Left hindlimb (tissue), 1 donor: ENCODE results near the gene DLG1.
"Not testable (repeated sequence)": the region's sequence is repeated elsewhere in the genome, so short reads cannot be mapped to it uniquely, and the experiment has no call there.

Source experiments
- DNase-seq: peaks from one replicate; pipeline ENCODE4 v3.0.0-alpha.2; 2018

Gene DLG1

DNA sequence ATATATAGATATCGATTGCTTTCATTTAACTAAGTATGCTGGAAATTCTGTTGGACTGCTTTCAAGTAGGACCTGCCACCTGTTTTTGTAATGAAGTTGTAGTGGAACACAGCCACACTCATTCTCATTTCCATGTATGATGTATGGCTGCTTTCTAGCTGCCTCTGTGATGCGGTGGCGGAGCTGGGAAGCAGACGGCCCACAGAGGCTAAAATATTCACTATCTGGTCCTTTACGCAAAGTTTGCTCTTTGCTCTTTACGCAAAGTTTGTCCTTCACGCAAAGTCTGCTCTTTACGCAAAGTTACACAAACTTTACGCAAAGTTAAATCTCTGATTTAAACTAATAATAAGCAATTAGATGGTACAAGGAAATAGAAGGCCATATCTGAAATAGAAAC lies 91.5 kb downstream of the DLG1 start:
- DNase-seq = no peak

DNA sequence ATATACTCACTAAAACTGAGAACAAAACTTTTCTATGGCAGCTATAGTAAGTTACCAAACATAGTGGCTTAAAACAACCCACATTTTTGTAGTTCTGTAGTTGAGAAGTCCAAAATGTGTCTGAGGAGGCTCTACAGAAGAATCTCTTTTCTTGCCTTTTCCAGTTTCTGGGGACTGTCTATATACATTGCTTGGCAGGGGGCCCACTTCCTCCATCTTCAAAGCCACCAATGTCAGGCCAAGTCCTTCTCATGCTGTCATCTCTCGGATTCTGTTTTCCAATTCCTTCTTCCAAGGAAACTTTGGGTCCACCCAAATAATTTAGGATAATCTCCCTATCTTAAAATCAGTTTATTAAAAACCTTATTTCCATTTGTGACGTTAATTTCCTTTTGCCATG lies 92.7 kb downstream of the DLG1 start:
- DNase-seq = no peak

DNA sequence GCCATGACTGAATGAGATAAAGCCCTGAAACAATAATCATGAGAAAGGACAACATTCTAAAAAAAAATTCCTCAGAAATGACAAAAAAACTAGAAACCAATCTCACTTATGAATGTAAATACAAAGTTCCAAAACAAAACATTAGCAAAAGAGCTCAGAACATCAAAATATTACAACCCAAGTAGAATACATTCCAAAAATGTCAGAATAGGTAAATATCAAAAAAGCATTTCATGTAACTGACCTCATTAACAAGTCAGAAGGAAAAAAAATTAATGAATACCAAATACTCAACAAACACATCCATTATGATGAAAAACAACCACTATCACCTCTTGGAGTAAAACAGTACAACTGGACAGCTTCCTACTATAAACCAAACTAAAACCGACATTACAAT lies 93.1 kb downstream of the DLG1 start:
- no peak for DNase-seq

DNA sequence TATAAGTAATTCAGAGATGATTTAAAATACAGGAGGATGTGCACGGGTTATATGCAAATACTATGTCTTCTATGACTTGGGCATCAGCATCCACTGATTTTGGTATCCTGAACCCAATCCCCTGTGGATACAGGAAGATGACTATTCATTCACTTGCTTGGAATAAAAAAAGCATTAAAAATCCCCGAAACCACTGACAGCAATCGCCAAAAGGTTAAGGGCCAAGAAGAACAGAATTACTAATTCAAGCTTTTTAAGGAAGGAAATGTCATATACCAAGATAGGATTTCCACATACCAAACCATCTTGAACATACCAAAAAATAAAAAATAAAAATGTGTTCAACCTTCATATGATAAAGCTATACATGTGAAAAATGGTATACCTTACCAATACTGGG lies 93.7 kb downstream of the DLG1 start:
- DNase-seq = no peak

DNA sequence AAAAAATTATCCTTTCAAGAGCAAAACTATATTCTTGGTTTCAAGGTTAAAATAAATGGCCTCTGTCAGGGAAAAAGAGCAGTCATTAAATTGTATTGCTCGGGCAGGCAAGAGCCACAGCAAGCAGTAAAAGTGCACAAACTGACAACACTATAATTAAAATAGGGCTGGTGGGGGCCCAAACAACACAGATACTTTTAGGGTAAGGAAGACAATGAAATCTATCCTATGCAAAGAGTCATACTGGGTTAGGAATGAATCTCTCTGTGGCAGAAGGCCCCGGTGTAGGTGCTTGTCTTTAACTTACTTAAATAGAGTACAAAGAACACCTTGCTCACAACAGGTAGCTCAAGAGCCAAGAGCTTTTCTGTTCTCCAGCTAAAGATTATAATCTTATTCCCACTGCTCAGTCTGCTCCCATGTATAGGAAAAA lies 94.7 kb downstream of the DLG1 start:
- DNase-seq = no peak

DNA sequence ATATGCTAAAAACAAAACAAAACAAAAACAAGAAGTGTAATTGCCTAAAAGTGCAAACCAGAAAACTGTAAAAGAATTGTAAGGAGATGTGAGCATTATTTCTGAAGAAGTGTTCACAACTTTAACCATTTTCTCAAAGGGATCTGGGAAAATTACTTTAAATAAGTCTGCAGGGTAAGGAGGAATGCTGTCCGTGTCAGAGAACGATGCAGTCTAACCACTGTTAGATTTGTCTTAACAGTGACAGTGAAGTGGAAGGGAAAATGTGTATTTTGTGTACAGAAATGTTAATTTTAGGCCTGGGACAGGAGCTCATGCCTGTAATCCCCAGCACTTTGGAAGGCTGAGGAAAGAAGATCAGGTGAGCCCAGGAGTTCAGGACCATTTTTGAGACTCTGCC lies 95.7 kb downstream of the DLG1 start:
- DNase-seq = no peak

DNA sequence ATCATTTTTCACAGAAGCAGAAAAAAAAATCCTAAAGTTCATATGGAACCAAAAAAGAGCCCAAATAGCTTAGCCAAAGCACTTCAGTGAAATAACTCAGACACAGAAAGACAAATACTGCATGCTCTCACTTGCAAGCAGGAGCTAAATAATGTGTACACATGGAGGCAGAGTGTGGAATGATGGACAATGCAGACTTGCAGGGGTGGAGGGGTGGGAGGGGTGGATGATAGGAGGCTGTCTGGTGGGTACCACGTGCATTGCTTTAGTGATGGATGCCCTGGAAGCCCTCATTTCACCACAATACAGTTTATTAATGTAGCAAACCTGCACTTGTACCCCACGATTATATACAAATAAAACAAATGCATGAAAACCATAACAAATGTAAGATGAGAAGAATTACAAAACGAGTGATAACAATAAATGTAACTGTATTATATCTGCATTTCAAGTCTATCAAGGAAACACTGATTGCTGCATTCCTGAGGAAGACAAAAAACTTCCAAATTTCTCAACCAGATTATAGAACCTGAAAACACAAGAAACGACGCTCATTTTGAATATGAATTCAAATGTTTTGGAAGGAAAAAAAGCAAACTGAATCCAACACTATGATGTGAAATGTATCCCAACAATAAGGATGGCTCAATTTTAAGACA lies 96.5 kb downstream of the DLG1 start:
- DNase-seq = no peak

DNA sequence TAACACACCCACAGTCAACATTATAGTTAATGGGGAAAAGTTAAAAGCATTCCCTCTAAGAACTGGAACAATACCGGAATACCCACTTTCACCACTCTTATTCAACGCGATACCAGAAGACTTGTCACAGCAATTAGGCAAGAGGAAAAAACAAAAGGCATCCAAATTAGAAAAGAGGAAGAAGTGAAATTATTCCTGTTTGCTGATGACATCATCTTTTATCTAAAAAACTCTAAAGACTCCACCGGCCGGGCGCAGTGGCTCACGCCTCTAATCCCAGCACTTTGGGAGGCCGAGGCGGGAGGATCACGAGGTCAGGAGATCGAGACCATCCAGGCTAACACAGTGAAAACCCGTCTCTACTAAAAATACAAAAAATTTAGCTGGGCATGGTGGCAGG lies 97.6 kb downstream of the DLG1 start:
- not testable (repeated sequence) for DNase-seq

DNA sequence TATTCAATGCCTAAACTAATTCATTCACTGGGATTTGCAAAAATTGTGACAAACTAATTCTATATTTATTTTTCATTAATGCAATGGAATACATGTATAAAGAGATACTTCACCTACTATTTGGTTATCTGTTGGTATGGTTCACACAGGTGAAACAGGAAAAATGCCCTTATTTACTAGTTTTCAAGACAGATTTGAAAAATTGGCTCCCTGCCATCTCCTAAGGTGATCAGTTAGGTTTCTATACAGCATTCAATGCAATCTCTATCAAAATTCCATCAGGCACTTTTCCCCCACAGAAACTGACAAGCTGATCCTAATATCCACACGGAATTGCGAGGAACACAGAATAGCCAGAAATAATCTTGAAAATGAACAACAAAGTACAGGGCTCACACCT lies 101.1 kb downstream of the DLG1 start:
- DNase-seq = no peak

DNA sequence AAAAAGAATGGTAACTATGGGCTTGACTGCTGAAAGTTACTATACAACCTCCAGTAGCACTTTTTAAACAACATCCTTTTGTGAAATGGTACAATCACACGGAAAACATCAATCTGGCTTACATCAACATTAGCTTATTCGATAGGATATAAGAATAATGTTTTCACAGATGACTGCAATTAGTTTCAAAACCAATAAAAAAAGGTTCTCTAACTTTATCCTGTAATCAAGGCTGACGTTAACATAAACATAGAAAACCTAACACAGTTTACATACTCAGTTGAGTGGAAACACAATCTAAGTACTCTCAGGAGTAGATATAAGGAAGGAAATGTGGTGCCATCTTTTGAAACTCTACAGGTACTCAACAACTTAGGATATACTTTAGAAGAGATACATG lies 102.2 kb downstream of the DLG1 start:
- DNase-seq = no peak

DNA sequence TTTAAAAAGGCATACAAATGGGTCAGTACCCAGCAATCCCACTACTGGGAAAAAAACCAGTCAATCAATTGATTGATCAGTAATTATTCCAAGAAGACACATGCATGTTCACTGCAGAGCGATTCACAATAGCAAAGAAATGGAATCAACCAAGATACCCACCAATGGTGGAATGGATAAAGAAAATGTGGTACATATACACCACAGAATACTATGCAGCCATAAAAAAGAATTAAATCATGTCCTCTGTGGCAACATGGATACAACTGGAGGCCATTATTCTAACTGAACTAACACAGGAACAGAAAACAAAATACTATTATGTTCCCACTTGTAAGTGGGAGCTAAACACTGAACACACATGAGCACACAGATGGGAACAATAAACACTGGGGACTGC lies 103.1 kb downstream of the DLG1 start:
- DNase-seq = no peak

DNA sequence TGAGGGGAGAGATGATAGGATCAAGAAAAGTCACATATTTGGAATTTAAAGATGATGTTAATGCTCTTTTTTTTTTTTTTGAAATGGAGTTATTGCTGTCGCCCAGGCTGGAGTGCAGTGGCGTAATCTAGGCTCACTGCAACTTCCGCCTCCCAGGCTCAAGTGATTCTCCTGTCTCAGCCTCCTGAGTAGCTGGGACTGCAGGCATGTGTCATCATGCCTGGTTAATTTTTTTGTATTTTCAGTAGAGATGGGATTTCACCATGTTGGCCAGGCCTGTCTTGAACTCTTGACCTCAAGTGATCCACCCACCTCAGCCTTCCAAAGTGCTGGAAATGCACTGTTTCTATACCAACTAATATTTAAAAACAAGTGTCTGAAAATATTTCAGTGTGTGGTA lies 104.7 kb downstream of the DLG1 start:
- not testable (repeated sequence) for DNase-seq

DNA sequence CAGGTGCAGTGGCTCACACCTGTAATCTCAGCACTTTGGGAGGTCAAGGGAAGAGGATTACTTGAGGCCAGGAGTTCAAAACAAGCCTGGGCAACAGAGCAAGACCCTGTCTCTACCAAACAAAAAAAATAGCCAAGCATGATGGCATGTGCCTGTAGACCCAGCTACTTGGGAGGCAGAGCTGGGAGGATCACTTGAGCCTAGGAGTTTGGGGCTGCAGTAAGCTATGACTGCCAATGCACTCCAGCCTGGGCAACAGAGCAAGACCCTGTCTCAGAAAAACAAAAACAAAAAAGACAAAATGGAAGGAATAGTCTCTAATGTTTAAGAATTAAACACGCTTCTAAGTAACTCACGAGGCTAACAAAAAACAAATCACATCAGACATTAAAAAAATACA lies 106.5 kb downstream of the DLG1 start:
- DNase-seq = no peak

DNA sequence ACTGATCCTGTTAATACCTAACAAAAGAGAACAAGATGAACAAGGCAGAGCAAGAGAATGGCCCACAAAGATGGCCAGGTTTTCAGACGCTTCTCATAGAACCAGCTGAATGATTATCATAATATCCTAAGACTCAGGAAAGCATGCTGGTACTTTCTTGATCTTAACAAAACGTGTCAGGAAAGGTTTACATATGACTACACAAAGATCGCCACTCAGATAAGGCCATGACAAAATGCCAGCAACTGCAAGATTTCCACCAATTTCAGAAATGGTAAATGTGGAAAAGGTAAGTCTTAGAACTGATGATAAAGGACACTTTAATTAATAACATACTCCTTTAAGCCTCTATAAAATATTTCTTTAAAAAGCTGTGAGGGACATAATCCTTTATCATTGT lies 108.8 kb downstream of the DLG1 start:
- no peak for DNase-seq

DNA sequence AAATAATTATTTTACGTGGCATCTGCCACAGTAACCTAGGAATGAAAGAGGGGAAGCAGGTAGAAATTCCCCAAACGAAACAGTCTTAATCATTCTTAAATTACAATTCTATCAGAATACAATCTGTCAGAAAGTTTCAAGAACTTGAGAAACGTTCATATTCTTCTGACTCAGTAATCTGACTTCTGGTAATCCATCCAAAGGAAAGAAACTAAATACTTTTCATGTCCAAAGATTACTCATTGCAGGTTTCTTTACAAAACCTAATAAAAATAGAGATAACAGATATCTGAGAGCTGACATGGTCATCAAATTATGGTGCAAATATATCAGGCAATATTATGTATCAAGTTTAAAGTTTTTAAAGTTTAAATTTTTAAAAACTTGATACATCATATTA lies 109.4 kb downstream of the DLG1 start:
- DNase-seq = no peak

DNA sequence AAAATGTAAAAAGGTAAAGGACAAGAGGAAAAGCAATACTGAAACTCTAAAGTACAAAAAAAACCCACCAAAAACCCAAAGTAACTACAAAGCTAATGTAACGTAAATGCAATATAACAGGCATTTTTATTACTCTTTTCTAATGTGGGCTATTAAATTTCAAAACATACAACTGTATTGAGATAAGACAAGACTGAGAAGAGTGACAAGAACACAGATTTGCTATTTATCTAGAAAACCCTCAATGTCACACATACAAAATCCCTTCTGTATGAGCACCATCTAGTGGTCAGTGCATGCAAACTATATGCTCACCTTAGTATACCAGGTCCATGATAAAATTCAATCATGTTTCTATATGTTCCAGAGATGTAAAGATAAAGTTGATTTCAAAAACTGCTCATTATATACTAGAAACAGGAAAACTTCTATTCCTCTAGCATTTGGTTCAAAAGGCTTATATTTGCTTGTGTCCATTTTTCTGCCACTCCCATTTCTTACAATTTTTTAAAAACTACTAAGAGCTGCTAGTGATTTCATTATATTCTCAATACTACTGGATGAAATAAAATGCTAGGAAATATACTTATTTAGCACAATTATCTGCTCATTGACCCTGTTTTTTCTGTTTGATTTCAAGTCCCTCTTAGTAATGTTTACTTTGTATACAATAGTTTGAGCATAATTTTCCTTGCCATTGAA lies 111.4 kb downstream of the DLG1 start:
- DNase-seq = no peak

DNA sequence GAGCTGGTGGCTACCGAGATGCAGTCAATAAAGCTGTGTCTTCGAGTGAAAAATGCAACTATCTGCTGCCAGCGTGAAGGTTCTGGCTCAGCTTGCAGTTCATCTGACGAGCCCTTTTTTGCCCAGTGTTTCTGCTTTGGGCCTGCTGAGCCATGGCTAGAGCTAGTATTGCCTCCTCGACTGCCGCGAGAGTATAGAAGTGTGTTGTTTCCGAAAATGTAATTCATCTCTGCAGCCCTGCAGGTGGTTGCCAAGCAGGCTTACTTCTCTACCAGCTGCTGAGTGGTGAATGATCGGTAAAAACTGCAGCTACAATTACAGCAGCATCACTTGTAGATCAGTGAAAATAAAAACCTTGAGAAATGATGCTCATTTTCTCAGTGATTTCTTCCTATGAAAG lies 114.8 kb downstream of the DLG1 start:
- no peak for DNase-seq

DNA sequence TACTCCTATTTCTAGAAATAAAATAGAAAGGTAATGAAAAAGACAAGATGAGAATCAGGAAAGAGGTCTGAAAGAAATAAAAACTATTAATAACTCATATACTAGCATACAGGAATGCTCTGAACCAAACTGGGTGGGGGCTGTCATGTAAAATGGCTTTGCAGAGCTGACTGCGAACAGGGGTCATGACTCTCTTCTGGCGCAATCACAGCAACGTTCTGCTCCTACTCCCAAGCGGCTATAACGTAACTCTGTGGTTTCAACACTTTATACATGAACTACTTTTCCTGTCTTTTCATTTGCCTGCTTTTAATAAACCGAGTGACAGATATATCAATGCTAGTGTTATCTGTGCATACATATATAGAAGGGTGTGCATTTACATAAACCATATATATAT lies 116.7 kb downstream of the DLG1 start:
- DNase-seq = no peak

DNA sequence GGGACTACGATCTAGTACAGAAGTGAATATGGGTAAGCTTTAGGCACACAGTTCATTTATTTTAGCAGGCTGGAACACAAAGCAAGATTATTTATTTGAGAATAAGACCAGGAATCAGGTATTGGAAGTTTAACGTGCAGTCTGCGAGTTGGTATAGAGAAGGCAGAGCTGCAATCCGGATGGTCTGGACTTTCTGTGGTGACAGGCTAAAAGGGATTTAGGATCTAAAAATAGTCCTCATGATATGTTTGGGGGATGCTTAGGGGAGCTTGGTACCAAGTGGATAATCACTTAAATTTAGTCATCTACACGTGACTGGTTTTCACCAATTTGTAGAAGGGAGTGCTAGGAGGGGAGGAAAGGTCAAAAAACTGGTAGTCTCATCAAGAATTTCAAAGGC lies 119.4 kb downstream of the DLG1 start:
- no peak for DNase-seq

DNA sequence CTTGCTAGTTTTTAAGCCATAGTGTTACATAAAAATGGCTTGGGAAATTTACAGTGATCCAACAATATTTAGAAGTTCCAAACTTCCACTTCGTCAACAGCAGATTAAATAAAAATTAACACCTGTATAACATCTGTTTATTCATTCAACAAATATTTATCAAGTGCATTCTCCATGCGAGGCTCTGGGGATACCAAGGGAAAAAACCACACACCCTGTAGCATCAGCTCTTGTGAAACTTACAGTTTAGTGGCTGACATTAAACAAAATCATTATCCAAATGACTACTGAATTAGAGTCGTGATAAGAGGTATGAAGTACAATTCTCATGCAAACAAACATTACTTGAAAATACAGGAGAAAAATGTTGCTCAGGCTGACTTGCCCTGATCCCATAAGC lies 122.9 kb downstream of the DLG1 start:
- no peak for DNase-seq

DNA sequence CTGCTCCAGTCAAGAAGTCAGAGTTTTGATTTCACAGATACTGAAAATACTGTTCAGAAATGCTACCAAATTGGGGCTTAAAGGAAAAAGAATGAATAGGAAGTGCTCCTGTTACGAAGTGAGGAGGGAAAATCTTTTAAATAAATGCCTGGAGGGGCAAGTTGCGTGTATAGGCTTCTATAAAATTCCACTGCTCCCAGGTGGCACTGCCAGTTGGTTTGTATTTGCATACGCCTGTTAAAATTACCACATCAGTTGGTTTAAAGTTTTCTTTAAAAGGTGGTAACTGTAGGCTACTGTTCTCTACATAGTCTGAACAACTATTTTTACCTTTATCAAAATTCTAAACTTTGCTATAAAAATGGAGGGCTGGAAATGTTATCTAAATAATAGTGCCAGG lies 123.5 kb downstream of the DLG1 start:
- no peak for DNase-seq

DNA sequence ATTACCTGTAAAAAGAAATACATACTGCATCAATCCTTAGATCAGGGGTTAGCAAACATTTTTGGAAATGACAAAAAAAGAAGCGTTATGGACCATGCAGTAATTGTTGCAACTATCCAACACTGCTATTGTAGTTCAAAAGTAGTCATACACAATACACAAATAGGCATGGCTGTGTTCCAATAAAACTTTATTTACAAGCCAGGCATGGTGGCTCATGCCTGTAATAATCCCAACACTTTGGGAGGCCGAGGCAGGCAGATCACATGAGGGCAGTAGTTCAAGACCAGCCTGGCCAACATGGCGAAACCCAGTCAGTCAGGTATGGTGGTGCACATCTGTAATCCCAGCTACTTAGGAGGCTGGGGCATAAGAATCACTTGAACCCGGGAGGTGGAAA lies 124.8 kb downstream of the DLG1 start:
- no peak for DNase-seq

DNA sequence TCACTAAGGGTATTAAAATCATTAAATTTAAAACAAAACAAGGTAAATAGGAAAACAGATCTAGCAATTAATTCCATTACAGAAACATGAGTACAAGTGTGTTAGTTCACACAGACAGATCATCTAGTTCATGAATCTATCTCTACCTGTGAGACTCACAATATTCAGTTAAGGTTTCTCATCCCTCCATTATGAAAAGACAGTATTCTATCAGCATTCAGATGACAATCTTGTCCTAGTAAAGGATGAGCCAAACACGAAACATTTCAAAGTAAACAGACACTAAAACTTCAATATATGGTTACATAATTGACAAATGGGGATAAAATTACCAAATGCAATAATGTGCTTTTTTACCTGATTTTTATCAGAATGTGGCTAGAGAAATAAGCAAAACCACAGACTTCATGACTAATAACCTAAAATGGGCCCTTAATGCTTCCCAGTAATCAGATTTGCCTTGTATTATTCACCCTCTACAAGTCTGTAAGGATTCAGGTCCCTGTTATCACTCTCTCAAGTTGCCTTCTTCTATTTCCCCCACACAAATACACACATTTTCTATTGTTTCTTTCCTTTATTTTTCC lies 126.8 kb downstream of the DLG1 start:
- DNase-seq = no peak

DNA sequence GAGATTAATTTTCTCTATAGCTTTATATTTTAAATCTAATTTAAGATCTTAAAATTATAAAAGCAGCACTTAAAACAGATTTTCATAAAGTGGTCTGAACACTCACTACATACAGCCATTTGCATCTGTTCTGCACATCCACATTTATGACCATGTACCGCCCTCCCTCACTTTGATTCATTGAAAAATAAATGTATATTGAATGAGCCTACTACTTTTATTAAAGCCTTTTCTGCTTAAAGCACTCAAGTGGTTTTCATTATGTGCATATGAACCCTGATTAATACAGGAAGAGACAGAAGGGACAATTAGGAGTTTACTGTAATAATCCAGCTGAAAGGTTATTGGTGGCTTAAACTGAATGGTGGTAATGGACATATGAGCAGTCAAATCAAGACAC lies 129.4 kb downstream of the DLG1 start:
- DNase-seq = no peak

DNA sequence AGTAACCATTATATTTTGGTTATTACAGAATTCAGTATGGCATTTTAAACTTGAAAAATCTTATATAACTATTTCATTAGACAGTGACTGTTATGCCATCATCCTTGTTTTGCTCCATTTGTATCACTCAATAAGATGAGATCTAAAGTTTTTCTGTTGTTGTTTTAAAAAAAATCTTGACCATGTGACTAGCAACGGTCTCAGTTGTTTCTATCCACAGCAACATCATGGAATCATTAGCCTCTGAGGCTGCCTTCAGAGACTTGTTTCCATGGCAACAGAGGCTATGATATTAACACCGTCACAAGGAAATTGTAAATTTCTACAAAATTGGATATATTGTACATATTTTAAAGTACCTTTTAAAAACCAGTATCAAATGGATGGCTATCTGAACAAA lies 129.8 kb downstream of the DLG1 start:
- peak; percentile 42 for DNase-seq
